ENCODE data around the gene GMDS. TPM values are rescaled to one million over a fixed set of nuclear protein-coding genes. Genes with fewer than 3 reads are reported as not detected.

Gene GMDS
- total and polyA plus RNA-seq, 2 of the 13 experiments (the other 11 are each of a cell fraction or from before 2014, with no cell fraction given), result 64.4 to 112 TPM

DNA sequence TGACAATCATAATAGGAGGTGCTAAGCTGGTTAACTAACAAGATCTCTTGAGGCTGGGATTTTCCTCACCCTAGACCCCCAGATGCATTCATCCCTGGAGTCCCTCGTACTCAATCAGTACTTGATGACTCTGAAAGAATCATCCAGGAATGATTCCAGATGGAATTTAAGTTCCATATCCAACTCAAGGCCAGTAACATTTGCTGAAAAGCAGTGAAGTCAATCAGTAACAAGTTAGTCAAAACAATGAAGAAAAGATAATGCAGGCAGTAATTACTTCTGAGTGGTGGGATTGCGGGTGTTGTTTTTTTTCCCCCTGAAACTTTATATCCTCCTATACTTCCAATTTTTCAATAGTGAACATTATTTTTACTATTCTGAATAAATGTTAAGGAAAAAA is 18.6 kb downstream of the GMDS start:
- CTCF ChIA-PET (ENCODE audit: low intra/inter-chr PET ratio, low total read pairs), result no interaction called here
- no peak overlapping the region for H3K9ac ChIP-seq (ENCODE audit: insufficient read depth, low read depth, low read length)
- peak; percentile 51 for DNase-seq (ENCODE audit: low spot score)
- peaks cover 0 to 5% of the 10 kb centered on the region in 2 experiments; a peak in 2 of 5 replicates for H3K36me3 ChIP-seq (replicated peaks in 1 of 2; ENCODE audit: control insufficient read depth in 1 of 2, insufficient read depth in 2 of 2, low read length in 2 of 2)
- no peaks in the 10 kb centered on the region; the same call in 1 of the 2 replicates for H4K20me1 ChIP-seq (ENCODE audit: insufficient read depth, low read length)
- BruUV-seq (replicated peaks), result no TSS peak
- no peak overlapping the region; a peak in 1 of 6 replicates for H3K4me3 ChIP-seq (replicated peaks in 1 of 3; ENCODE audit: insufficient read depth in 1 of 3, low read depth in 2 of 3, low read length in 3 of 3)
- H3K9me3 ChIP-seq (ENCODE audit: low read length), result no peaks in the 10 kb centered on the region
- in situ Hi-C loops (cut with HindIII; ENCODE audit: extremely low pct_ligation_motif_present, low pct_unique_long_range_greater_than_20kb) (no loop called here), intact Hi-C loops (cut with micrococcal nuclease; ENCODE audit: unreplicated experiment) (loop anchor here (2.0 to 5.0 kb wide), 2 partner anchors 14 to 64 kb away; no protein-coding TSS in a partner anchor)
- WGBS (ENCODE audit: low lambda C conversion rate), result 75% methylated on average over 2 of the region's 2 CpGs
- ATAC-seq, result no peak
- peaks cover 90% of the 10 kb centered on the region for H3K79me2 ChIP-seq (ENCODE audit: insufficient read depth, low read length)
- H3K4me2 ChIP-seq (ENCODE audit: low read depth, low read length), result peak overlapping the region; percentile 86
- H3K4me1 ChIP-seq (ENCODE audit: insufficient read depth, low read length), result peaks cover 98% of the 10 kb centered on the region
- H3K27ac ChIP-seq (ENCODE audit: extremely low read length, insufficient read depth, low read length), result peak overlapping the region; percentile 85
- H2AFZ ChIP-seq (ENCODE audit: low read length), result no peak overlapping the region
- H3K27me3 ChIP-seq (ENCODE audit: control insufficient read depth in 1 of 2, insufficient read depth in 2 of 2, low read length in 2 of 2), result no peaks in the 10 kb centered on the region
- TF ChIP-seq ZNF335 (CRISPR knock-in tag; IDR thresholded peaks at IDR 0.05) (no peak), SOX13 (IDR thresholded peaks at IDR 0.05) (no peak), SOX13 (CRISPR knock-in tag; conservative IDR thresholded peaks at IDR 0.05 in 1 of 2, IDR thresholded peaks at IDR 0.05 in 1 of 2) (peak in 1 of 2 experiments; percentile 82; a peak in 2 of 4 replicates), ZFAT (CRISPR knock-in tag; conservative IDR thresholded peaks at IDR 0.05) (no peak), CC2D1A (CRISPR knock-in tag; IDR thresholded peaks at IDR 0.05) (no peak), ZNF562 (CRISPR knock-in tag; IDR thresholded peaks at IDR 0.05; ENCODE audit: borderline replicate concordance) (no peak), MIXL1 (CRISPR knock-in tag; IDR thresholded peaks at IDR 0.05) (0 out of 2 replicates have a peak, but pooled peaks have one; percentile 12), KMT2B (CRISPR knock-in tag; IDR thresholded peaks at IDR 0.05) (no peak), SAP130 (CRISPR knock-in tag; IDR thresholded peaks at IDR 0.05; ENCODE audit: low read depth) (peak; percentile 29; the same call in 1 of the 2 replicates), KLF13 (CRISPR knock-in tag; IDR thresholded peaks at IDR 0.05) (no peak), BCL6 (CRISPR knock-in tag; IDR thresholded peaks at IDR 0.05) (peak; percentile 82), SOX5 (CRISPR knock-in tag; IDR thresholded peaks at IDR 0.05; ENCODE audit: borderline replicate concordance) (peak; percentile 72; the same call in 1 of the 2 replicates), MED1 (CRISPR knock-in tag; IDR thresholded peaks at IDR 0.05) (0 out of 2 replicates have a peak, but pooled peaks have one; percentile 18), NR2C2 (CRISPR knock-in tag; IDR thresholded peaks at IDR 0.05; ENCODE audit: borderline replicate concordance) (no peak)
- TF ChIP-seq, protein P1, sequence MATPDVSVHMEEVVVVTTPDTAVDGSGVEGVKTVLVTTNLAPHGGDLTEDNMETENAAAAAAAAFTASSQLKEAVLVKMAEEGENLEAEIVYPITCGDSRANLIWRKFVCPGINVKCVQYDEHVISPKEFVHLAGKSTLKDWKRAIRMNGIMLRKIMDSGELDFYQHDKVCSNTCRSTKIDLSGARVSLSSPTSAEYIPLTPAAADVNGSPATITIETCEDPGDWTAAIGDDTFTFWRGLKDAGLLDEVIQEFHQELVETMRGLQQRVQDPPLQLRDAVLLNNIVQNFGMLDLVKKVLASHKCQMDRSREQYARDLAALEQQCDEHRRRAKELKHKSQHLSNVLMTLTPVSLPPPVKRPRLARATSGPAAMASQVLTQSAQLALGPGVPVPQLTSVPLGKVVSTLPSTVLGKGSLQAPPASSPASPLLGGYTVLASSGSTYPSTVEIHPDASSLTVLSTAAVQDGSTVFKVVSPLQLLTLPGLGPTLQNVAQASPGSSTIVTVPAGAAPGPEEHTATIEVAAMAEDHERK (CRISPR knock-in tag; IDR thresholded peaks at IDR 0.05; ENCODE audit: low read depth), result 0 out of 2 replicates have a peak, but pooled peaks have one; percentile 23
- POLR2A ChIA-PET, result interaction anchor here (1.8 kb wide), 3 partner anchors 16 to 20 kb away, joined by 8 to 21 read pairs (median 14); no protein-coding TSS in a partner anchor
- FAIRE-seq, result no peak
